Activated effector memory CD4-positive, alpha-beta T cell treated with Interleukin-2 at 50 U/mL for 16 hours (primary cell): ENCODE results near the gene WDR18.
A peak's percentile ranks its signal among the peaks of the same experiment; 100 is the strongest.

Experiments
- DNase-seq: peaks from one replicate; pipeline ENCODE4 v3.0.0-alpha.2; 2020

Gene WDR18

GRCh38 chr19:993831-994393 is 9.8 kb downstream of the WDR18 start:
- DNase-seq: no peak

GRCh38 chr19:994516-994915 is 10.4 kb downstream of the WDR18 start:
- no peak for DNase-seq

- DNase-seq: no peak
These were observed 11.1 kb downstream of the WDR18 start for GRCh38 chr19:995051-995827.

GRCh38 chr19:996051-996838 is 12.1 kb downstream of the WDR18 start:
- peak; percentile 68 for DNase-seq

- no peak for DNase-seq
These were observed 13.9 kb downstream of the WDR18 start for GRCh38 chr19:998064-998463.

- DNase-seq: no peak
These were observed 15.2 kb downstream of the WDR18 start for GRCh38 chr19:999379-999719.

GRCh38 chr19:1000095-1000494 is 15.9 kb downstream of the WDR18 start, which contains the start of gene GRIN3B:
Gene GRIN3B (plus strand): TSS chr19:1000419. CDS start chr19:1000438, 19 bp downstream.
- DNase-seq: peak; percentile 40

- DNase-seq: no peak
These were observed 16.7 kb downstream of the WDR18 start for GRCh38 chr19:1000591-1001537.

GRCh38 chr19:1001538-1002166 is 17.5 kb downstream of the WDR18 start:
- peak; percentile 56 for DNase-seq

- DNase-seq: no peak
These were observed 18.5 kb downstream of the WDR18 start for GRCh38 chr19:1002600-1002999.

- no peak for DNase-seq
These were observed 19.1 kb downstream of the WDR18 start for GRCh38 chr19:1003283-1003682.

GRCh38 chr19:1004204-1004802 is 20.2 kb downstream of the WDR18 start:
- DNase-seq: no peak

- DNase-seq: no peak
These were observed 20.9 kb downstream of the WDR18 start for GRCh38 chr19:1004803-1005664.

GRCh38 chr19:1006711-1007398 is 22.7 kb downstream of the WDR18 start:
- DNase-seq: no peak

GRCh38 chr19:1007399-1008251 is 23.5 kb downstream of the WDR18 start:
- DNase-seq: no peak

- no peak for DNase-seq
These were observed 24.3 kb downstream of the WDR18 start for GRCh38 chr19:1008268-1009040.

- no peak for DNase-seq
These were observed 25.2 kb downstream of the WDR18 start for GRCh38 chr19:1009041-1009980.
